GM23338 (cell line): Measurements from ENCODE around the gene ITCH. TPM values are rescaled to one million over a fixed set of nuclear protein-coding genes. Genes with fewer than 3 reads are reported as not detected.

Experiments used
- ATAC-seq: fragments of 200-7000 bp; cut with Tn5 transposase; 3 replicates; pipeline ENCODE4 v1.9.1; 2020
- DNase-seq: peaks from one replicate; pipeline ENCODE4 v3.0.0-alpha.2; 2015; ENCODE audit warnings: low spot score
- H2AFZ ChIP-seq: fragments of 200-600 bp; sonication (generic); 2 replicates; pipeline ENCODE4 v1.8.0; 2016; ENCODE audit warnings: antibody characterized with exemption, mild to moderate bottlenecking, moderate library complexity
- H3F3A ChIP-seq: fragments of 200-600 bp; sonication (generic); replicated peaks from 2 replicates; pipeline ENCODE4 v1.8.0; 2017; ENCODE audit warnings: antibody characterized with exemption, mixed run types, low read depth
- H3K27ac ChIP-seq: fragments of 200-600 bp; sonication (generic); 2 replicates; pipeline ENCODE4 v1.6.1; 2016; ENCODE audit warnings: low read depth
- H3K27me3 ChIP-seq: fragments of 200-600 bp; sonication (generic); 2 replicates; pipeline ENCODE4 v1.8.0; 2016; ENCODE audit warnings: mild to moderate bottlenecking, mixed run types, moderate library complexity; ENCODE audit not compliant: insufficient read depth
- H3K36me3 ChIP-seq: fragments of 200-600 bp; sonication (generic); 2 replicates; pipeline ENCODE4 v1.8.0; 2016; ENCODE audit warnings: mild to moderate bottlenecking; ENCODE audit not compliant: insufficient read depth
- H3K4me1 ChIP-seq: fragments of 200-600 bp; sonication (generic); 2 replicates; pipeline ENCODE4 v1.8.0; 2016; ENCODE audit warnings: mild to moderate bottlenecking, moderate library complexity; ENCODE audit not compliant: insufficient read depth
- H3K4me2 ChIP-seq: fragments of 200-600 bp; sonication (generic); 2 replicates; pipeline ENCODE4 v1.7.1; 2017; ENCODE audit warnings: mixed run types
- H3K4me3 ChIP-seq: fragments of 200-600 bp; sonication (generic); 2 replicates; pipeline ENCODE4 v1.6.1; 2016; ENCODE audit warnings: mixed run types
- H3K79me2 ChIP-seq: fragments of 200-600 bp; sonication (generic); replicated peaks from 2 replicates; pipeline ENCODE4 v1.8.0; 2017; ENCODE audit warnings: mild to moderate bottlenecking; ENCODE audit not compliant: insufficient read depth
- H3K9me2 ChIP-seq: fragments of 200-600 bp; sonication (generic); 2 replicates; pipeline ENCODE4 v1.8.0; 2017; ENCODE audit not compliant: insufficient read depth
- H4K20me1 ChIP-seq: fragments of 200-600 bp; sonication (generic); replicated peaks from 2 replicates; pipeline ENCODE4 v1.8.0; 2017; ENCODE audit warnings: mild to moderate bottlenecking; ENCODE audit not compliant: insufficient read depth
- H3K27ac Mint-ChIP-seq: 2 replicates; pipeline ENCODE4 v1.8.0; 2020; ENCODE audit warnings: inconsistent platforms, mild to moderate bottlenecking, moderate library complexity, mixed read lengths
- H3K27me3 Mint-ChIP-seq: 3 replicates; pipeline ENCODE4 v1.8.0; 2022; ENCODE audit warnings: low read depth, mild to moderate bottlenecking, moderate library complexity, mixed read lengths, inconsistent platforms; ENCODE audit not compliant: insufficient read depth, poor library complexity
- H3K36me3 Mint-ChIP-seq: 3 replicates; pipeline ENCODE4 v1.8.0; 2021; ENCODE audit warnings: low read depth, mild to moderate bottlenecking, inconsistent platforms, moderate library complexity, mixed read lengths
- H3K4me1 Mint-ChIP-seq: 3 replicates; pipeline ENCODE4 v1.8.0; 2020; ENCODE audit warnings: mild to moderate bottlenecking, inconsistent platforms, mixed read lengths
- H3K4me3 Mint-ChIP-seq: 3 replicates; pipeline ENCODE4 v1.8.0; 2021; ENCODE audit warnings: moderate library complexity, mild to moderate bottlenecking, inconsistent platforms, mixed read lengths
- H3K9me3 Mint-ChIP-seq: 3 replicates; pipeline ENCODE4 v1.8.0; 2020; ENCODE audit warnings: moderate library complexity, mild to moderate bottlenecking, inconsistent platforms, mixed read lengths
- CREB1 ChIP-seq: fragments of 250-450 bp; sonication (Bioruptor Pico); IDR thresholded peaks from 2 replicates; pipeline ENCODE4 v1.5.0; 2020; ENCODE audit warnings: low read depth, mild to moderate bottlenecking, moderate library complexity
- CTCF ChIP-seq, 2 experiments: fragments of 200-600 bp in 1 of 2; sonication (generic) in 1 of 2; conservative IDR thresholded peaks; 2 replicates each; pipeline versions ENCODE4 v1.5.1 to v1.6.1; 2016 to 2017; ENCODE audit warnings: antibody characterized with exemption in 2 of 2, low read depth in 2 of 2, mild to moderate bottlenecking in 2 of 2, moderate library complexity in 1 of 2
- EZH2 ChIP-seq: fragments of 200-600 bp; sonication (generic); IDR thresholded peaks from one replicate; pipeline ENCODE4 v1.8.0; 2017; ENCODE audit warnings: antibody characterized with exemption, mild to moderate bottlenecking, low read depth; ENCODE audit not compliant: unreplicated experiment
- EZH2phosphoT487 ChIP-seq: fragments of 200-600 bp; sonication (generic); IDR thresholded peaks from one replicate; pipeline ENCODE4 v1.8.1; 2018; ENCODE audit warnings: antibody characterized with exemption; ENCODE audit not compliant: unreplicated experiment
- JUNB ChIP-seq: IDR thresholded peaks from one replicate; pipeline ENCODE4 v1.6.1; 2016; ENCODE audit warnings: antibody characterized with exemption; ENCODE audit not compliant: unreplicated experiment
- NANOG ChIP-seq: IDR thresholded peaks from 2 replicates; pipeline ENCODE4 v1.6.1; 2016; ENCODE audit warnings: antibody characterized with exemption, borderline replicate concordance
- POLR2AphosphoS5 ChIP-seq: IDR thresholded peaks from 2 replicates; pipeline ENCODE4 v1.6.1; 2016; ENCODE audit warnings: antibody characterized with exemption, low read depth
- STAT1 ChIP-seq: IDR thresholded peaks from one replicate; pipeline ENCODE4 v1.6.1; 2016; ENCODE audit warnings: antibody characterized with exemption; ENCODE audit not compliant: unreplicated experiment
- ZNF114 ChIP-seq: fragments of 250-450 bp; sonication (Bioruptor Pico); IDR thresholded peaks from 2 replicates; pipeline ENCODE4 v1.5.0; 2020; ENCODE audit warnings: mild to moderate bottlenecking, moderate library complexity
- ZNF331 ChIP-seq: fragments of 250-450 bp; sonication (Bioruptor Pico); IDR thresholded peaks from 2 replicates; pipeline ENCODE4 v1.5.0; 2020; ENCODE audit warnings: low read depth, mild to moderate bottlenecking, moderate library complexity
- polyA plus RNA-seq: library from polyadenylated mRNA; unstranded; fragments of >200 nt; fragmentation: Nextera tagmentation; extraction: Ambion mirVana; gene quantifications from 2 replicates; pipeline ENCODE4 v1.2.1, GENCODE V29; 2016
- total RNA-seq: library from RNA; depleted of rRNA; stranded (reverse); fragments of >200 nt; shearing (Covaris generic); gene quantifications from 2 replicates; pipeline ENCODE4 v1.2.3, GENCODE V29; 2014
- TF ChIP-seq, protein P1 (sequence below): fragments of 250-450 bp; sonication (Bioruptor Pico); IDR thresholded peaks from 2 replicates; pipeline ENCODE4 v1.5.0; 2020; ENCODE audit warnings: mild to moderate bottlenecking, moderate library complexity
- TF ChIP-seq, protein P2 (sequence below): IDR thresholded peaks from one replicate; pipeline ENCODE4 v1.6.1; 2018; ENCODE audit warnings: antibody characterized with exemption; ENCODE audit not compliant: unreplicated experiment
- TF ChIP-seq, protein P3 (sequence below): IDR thresholded peaks from 2 replicates; pipeline ENCODE4 v1.6.1; 2016; ENCODE audit warnings: antibody characterized with exemption

The ITCH gene
- total and polyA plus RNA-seq, 2 experiments from 2014 or later: 16.4 to 31.6 TPM

DNA sequence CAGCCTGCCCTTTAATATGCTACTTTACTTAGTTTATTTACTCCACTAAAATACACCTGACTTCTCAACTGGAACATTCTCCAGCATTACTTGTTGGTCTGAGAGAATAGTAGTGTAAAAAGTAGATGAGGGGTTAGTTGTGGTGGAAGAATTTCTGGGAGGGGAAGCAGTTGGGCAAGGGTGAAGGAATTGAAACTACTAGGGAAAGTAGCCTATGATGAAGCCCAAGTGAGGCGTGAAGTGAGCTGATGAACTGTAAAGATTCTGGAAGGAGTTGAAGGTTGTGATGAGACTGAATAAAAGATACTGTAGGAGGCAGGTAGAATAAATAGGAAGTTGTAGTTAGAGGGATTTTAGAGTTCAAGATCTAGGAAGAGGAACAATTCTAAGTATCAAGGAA is 72.5 kb downstream of the ITCH start:
- H4K20me1 ChIP-seq: peaks cover 18% of the 10 kb centered on the region; the same call in 1 of the 2 replicates
- no peak overlapping the region for H3K27ac Mint-ChIP-seq
- TF ChIP-seq STAT1: no peak
- no peak for TF ChIP-seq ZNF331 (CRISPR knock-in tag)
- no peak for TF ChIP-seq CREB1 (CRISPR knock-in tag)
- no peak for TF ChIP-seq POLR2AphosphoS5
- TF ChIP-seq JUNB: no peak
- no peak for TF ChIP-seq EZH2
- TF ChIP-seq, protein P1, sequence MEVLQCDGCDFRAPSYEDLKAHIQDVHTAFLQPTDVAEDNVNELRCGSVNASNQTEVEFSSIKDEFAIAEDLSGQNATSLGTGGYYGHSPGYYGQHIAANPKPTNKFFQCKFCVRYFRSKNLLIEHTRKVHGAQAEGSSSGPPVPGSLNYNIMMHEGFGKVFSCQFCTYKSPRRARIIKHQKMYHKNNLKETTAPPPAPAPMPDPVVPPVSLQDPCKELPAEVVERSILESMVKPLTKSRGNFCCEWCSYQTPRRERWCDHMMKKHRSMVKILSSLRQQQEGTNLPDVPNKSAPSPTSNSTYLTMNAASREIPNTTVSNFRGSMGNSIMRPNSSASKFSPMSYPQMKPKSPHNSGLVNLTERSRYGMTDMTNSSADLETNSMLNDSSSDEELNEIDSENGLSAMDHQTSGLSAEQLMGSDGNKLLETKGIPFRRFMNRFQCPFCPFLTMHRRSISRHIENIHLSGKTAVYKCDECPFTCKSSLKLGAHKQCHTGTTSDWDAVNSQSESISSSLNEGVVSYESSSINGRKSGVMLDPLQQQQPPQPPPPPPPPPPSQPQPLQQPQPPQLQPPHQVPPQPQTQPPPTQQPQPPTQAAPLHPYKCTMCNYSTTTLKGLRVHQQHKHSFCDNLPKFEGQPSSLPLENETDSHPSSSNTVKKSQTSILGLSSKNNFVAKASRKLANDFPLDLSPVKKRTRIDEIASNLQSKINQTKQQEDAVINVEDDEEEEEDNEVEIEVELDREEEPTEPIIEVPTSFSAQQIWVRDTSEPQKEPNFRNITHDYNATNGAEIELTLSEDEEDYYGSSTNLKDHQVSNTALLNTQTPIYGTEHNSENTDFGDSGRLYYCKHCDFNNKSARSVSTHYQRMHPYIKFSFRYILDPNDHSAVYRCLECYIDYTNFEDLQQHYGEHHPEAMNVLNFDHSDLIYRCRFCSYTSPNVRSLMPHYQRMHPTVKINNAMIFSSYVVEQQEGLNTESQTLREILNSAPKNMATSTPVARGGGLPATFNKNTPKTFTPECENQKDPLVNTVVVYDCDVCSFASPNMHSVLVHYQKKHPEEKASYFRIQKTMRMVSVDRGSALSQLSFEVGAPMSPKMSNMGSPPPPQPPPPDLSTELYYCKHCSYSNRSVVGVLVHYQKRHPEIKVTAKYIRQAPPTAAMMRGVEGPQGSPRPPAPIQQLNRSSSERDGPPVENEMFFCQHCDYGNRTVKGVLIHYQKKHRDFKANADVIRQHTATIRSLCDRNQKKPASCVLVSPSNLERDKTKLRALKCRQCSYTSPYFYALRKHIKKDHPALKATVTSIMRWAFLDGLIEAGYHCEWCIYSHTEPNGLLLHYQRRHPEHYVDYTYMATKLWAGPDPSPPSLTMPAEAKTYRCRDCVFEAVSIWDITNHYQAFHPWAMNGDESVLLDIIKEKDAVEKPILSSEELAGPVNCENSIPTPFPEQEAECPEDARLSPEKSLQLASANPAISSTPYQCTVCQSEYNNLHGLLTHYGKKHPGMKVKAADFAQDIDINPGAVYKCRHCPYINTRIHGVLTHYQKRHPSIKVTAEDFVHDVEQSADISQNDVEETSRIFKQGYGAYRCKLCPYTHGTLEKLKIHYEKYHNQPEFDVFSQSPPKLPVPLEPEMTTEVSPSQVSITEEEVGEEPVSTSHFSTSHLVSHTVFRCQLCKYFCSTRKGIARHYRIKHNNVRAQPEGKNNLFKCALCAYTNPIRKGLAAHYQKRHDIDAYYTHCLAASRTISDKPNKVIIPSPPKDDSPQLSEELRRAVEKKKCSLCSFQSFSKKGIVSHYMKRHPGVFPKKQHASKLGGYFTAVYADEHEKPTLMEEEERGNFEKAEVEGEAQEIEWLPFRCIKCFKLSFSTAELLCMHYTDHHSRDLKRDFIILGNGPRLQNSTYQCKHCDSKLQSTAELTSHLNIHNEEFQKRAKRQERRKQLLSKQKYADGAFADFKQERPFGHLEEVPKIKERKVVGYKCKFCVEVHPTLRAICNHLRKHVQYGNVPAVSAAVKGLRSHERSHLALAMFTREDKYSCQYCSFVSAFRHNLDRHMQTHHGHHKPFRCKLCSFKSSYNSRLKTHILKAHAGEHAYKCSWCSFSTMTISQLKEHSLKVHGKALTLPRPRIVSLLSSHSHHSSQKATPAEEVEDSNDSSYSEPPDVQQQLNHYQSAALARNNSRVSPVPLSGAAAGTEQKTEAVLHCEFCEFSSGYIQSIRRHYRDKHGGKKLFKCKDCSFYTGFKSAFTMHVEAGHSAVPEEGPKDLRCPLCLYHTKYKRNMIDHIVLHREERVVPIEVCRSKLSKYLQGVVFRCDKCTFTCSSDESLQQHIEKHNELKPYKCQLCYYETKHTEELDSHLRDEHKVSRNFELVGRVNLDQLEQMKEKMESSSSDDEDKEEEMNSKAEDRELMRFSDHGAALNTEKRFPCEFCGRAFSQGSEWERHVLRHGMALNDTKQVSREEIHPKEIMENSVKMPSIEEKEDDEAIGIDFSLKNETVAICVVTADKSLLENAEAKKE (CRISPR knock-in tag): no peak
- no peak for TF ChIP-seq NANOG
- TF ChIP-seq, protein P2, sequence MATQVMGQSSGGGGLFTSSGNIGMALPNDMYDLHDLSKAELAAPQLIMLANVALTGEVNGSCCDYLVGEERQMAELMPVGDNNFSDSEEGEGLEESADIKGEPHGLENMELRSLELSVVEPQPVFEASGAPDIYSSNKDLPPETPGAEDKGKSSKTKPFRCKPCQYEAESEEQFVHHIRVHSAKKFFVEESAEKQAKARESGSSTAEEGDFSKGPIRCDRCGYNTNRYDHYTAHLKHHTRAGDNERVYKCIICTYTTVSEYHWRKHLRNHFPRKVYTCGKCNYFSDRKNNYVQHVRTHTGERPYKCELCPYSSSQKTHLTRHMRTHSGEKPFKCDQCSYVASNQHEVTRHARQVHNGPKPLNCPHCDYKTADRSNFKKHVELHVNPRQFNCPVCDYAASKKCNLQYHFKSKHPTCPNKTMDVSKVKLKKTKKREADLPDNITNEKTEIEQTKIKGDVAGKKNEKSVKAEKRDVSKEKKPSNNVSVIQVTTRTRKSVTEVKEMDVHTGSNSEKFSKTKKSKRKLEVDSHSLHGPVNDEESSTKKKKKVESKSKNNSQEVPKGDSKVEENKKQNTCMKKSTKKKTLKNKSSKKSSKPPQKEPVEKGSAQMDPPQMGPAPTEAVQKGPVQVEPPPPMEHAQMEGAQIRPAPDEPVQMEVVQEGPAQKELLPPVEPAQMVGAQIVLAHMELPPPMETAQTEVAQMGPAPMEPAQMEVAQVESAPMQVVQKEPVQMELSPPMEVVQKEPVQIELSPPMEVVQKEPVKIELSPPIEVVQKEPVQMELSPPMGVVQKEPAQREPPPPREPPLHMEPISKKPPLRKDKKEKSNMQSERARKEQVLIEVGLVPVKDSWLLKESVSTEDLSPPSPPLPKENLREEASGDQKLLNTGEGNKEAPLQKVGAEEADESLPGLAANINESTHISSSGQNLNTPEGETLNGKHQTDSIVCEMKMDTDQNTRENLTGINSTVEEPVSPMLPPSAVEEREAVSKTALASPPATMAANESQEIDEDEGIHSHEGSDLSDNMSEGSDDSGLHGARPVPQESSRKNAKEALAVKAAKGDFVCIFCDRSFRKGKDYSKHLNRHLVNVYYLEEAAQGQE: no peak
- no peak for TF ChIP-seq ZNF114 (CRISPR knock-in tag)
- no peak for TF ChIP-seq CTCF (conservative IDR thresholded peaks at IDR 0.05; ENCODE audit: low read depth in 2 of 2)
- no peak for TF ChIP-seq EZH2phosphoT487
- TF ChIP-seq, protein P3, sequence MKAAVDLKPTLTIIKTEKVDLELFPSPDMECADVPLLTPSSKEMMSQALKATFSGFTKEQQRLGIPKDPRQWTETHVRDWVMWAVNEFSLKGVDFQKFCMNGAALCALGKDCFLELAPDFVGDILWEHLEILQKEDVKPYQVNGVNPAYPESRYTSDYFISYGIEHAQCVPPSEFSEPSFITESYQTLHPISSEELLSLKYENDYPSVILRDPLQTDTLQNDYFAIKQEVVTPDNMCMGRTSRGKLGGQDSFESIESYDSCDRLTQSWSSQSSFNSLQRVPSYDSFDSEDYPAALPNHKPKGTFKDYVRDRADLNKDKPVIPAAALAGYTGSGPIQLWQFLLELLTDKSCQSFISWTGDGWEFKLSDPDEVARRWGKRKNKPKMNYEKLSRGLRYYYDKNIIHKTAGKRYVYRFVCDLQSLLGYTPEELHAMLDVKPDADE: no peak

More for the DNA sequence above, 72.5 kb downstream of the ITCH start:
- no peaks in the 10 kb centered on the region for H3F3A ChIP-seq
- H3K27me3 ChIP-seq: no peaks in the 10 kb centered on the region
- H3K9me3 Mint-ChIP-seq: no peaks in the 10 kb centered on the region
- peaks cover 3% of the 10 kb centered on the region for H3K27me3 Mint-ChIP-seq
- no peaks in the 10 kb centered on the region for H3K4me1 Mint-ChIP-seq
- H3K4me2 ChIP-seq: no peak overlapping the region
- no peak overlapping the region for H3K4me3 Mint-ChIP-seq
- no peak overlapping the region for H3K4me3 ChIP-seq
- H3K36me3 ChIP-seq: peaks cover 27% of the 10 kb centered on the region
- H3K27ac ChIP-seq: no peak overlapping the region
- H2AFZ ChIP-seq: no peak overlapping the region
- DNase-seq (no peak), ATAC-seq (no peak)
- H3K4me1 ChIP-seq: no peaks in the 10 kb centered on the region
- H3K36me3 Mint-ChIP-seq: peaks cover 15% of the 10 kb centered on the region; the same call in 2 of the 3 replicates
- no peaks in the 10 kb centered on the region; the same call in 1 of the 2 replicates for H3K79me2 ChIP-seq
- H3K9me2 ChIP-seq: no peaks in the 10 kb centered on the region
